Measurements from ENCODE around the gene AXDND1. TPM values are rescaled to one million over a fixed set of nuclear protein-coding genes. Genes with fewer than 3 reads are reported as not detected.

Gene AXDND1
- polyA plus RNA-seq, 1 of the 3 experiments (the other 2 are of a cell fraction) = 0.16 TPM

GRCh38 chr1:179325836-179326235, 39.9 kb upstream of the AXDND1 start:
- TF ChIP-seq FOXJ3 (CRISPR knock-in tag; IDR thresholded peaks at IDR 0.05) (no peak), MEF2A (IDR thresholded peaks at IDR 0.05; ENCODE audit: borderline replicate concordance, low read depth) (no peak), FOSL2 (IDR thresholded peaks at IDR 0.05; ENCODE audit: borderline replicate concordance, low read depth) (no peak), ELF1 (IDR thresholded peaks at IDR 0.05) (no peak), RCOR1 (IDR thresholded peaks at IDR 0.05; ENCODE audit: low read length) (no peak), NRF1 (IDR thresholded peaks at IDR 0.05; ENCODE audit: low read depth, low read length) (no peak), RAD21 (IDR thresholded peaks at IDR 0.05; ENCODE audit: low read length) (no peak), MAX (IDR thresholded peaks at IDR 0.05; ENCODE audit: low read depth) (no peak), IRF3 (IDR thresholded peaks at IDR 0.05; ENCODE audit: low read depth, low read length) (no peak), NFIC (IDR thresholded peaks at IDR 0.05; ENCODE audit: borderline replicate concordance) (no peak), TCF12 (IDR thresholded peaks at IDR 0.05) (no peak), USF2 (IDR thresholded peaks at IDR 0.05; ENCODE audit: borderline replicate concordance, low read depth, low read length) (no peak), JUND (IDR thresholded peaks at IDR 0.05) (no peak), SIN3A (IDR thresholded peaks at IDR 0.05; ENCODE audit: borderline replicate concordance, low read depth, low read length) (no peak), TEAD4 (IDR thresholded peaks at IDR 0.05; ENCODE audit: borderline replicate concordance, insufficient read depth) (no peak), SMC3 (IDR thresholded peaks at IDR 0.05; ENCODE audit: low read depth, low read length) (no peak), TAF1 (IDR thresholded peaks at IDR 0.05; ENCODE audit: borderline replicate concordance, low read depth, low read length) (no peak), POLR2AphosphoS5 (IDR thresholded peaks at IDR 0.05; ENCODE audit: low read depth, low read length) (no peak)
- Histone ChIP-seq H3K36me3 (replicated peaks in 1 of 2; ENCODE audit: control insufficient read depth in 1 of 2, insufficient read depth in 2 of 2, low read length in 1 of 2) (peaks cover 8 to 37% of the 10 kb centered on the region in 2 experiments), H3K27ac (ENCODE audit: low read depth in 2 of 2, low read length in 1 of 2) (no peak overlapping the region), H3K4me2 (no peak overlapping the region), H3K9ac (no peak overlapping the region), H2AFZ (ENCODE audit: low read depth) (no peak overlapping the region), H4K20me1 (ENCODE audit: insufficient read depth) (no peaks in the 10 kb centered on the region), H3F3A (replicated peaks; ENCODE audit: insufficient read depth) (no peaks in the 10 kb centered on the region), H3K9me3 (peaks cover 6% of the 10 kb centered on the region; the same call in 1 of the 2 replicates), H3K27me3 (ENCODE audit: insufficient read depth) (no peaks in the 10 kb centered on the region), H3K79me2 (ENCODE audit: insufficient read depth) (peaks cover 26% of the 10 kb centered on the region; the same call in 1 of the 2 replicates), H3K9me2 (no peaks in the 10 kb centered on the region), H3K4me1 (ENCODE audit: control insufficient read depth in 1 of 2, insufficient read depth in 2 of 2, low read depth in 1 of 2, low read length in 1 of 2) (no peaks in the 10 kb centered on the region), H3K4me3 (ENCODE audit: low read depth in 2 of 2, low read length in 1 of 2) (no peak overlapping the region)
- ChIA-PET POLR2A (no interaction called here), CTCF (interaction anchor here (1.4 kb wide), 1 partner anchor 23 kb away, joined by 3 read pairs; no protein-coding TSS in a partner anchor)
- DNase-seq = no peak
- 91% methylated on average over 2 of the region's 2 CpGs for WGBS (ENCODE audit: low lambda C conversion rate)

GRCh38 chr1:179326746-179327145, 39.0 kb upstream of the AXDND1 start:
- Histone ChIP-seq H3K36me3 (replicated peaks in 1 of 2; ENCODE audit: control insufficient read depth in 1 of 2, insufficient read depth in 2 of 2, low read length in 1 of 2) (peaks cover 8 to 28% of the 10 kb centered on the region in 2 experiments), H2AFZ (ENCODE audit: low read depth) (no peak overlapping the region), H4K20me1 (ENCODE audit: insufficient read depth) (no peaks in the 10 kb centered on the region), H3K27me3 (ENCODE audit: insufficient read depth) (no peaks in the 10 kb centered on the region), H3K4me3 (ENCODE audit: low read depth in 2 of 2, low read length in 1 of 2) (no peak overlapping the region), H3K9me3 (0 out of 2 replicates have a peak, but pooled peaks cover under 1% of the 10 kb centered on the region), H3K9ac (no peak overlapping the region), H3F3A (replicated peaks; ENCODE audit: insufficient read depth) (no peaks in the 10 kb centered on the region), H3K9me2 (no peaks in the 10 kb centered on the region), H3K27ac (ENCODE audit: low read depth in 2 of 2, low read length in 1 of 2) (no peak overlapping the region), H3K4me2 (no peak overlapping the region), H3K4me1 (ENCODE audit: control insufficient read depth in 1 of 2, insufficient read depth in 2 of 2, low read depth in 1 of 2, low read length in 1 of 2) (no peaks in the 10 kb centered on the region; a peak in 1 of 4 replicates), H3K79me2 (ENCODE audit: insufficient read depth) (peaks cover 18% of the 10 kb centered on the region; the same call in 1 of the 2 replicates)
- ChIA-PET CTCF (interaction anchor here (1.4 kb wide), 1 partner anchor 24 kb away, joined by 3 read pairs; no protein-coding TSS in a partner anchor), POLR2A (no interaction called here)
- WGBS (ENCODE audit: low lambda C conversion rate) = 98% methylated on average over 3 of the region's 3 CpGs
- no peak for DNase-seq
- TF ChIP-seq ZBTB33 (IDR thresholded peaks at IDR 0.05; ENCODE audit: borderline replicate concordance, low read depth) = no peak
- TF ChIP-seq FOXJ3 (CRISPR knock-in tag; IDR thresholded peaks at IDR 0.05) = no peak
- no peak for TF ChIP-seq SMC3 (IDR thresholded peaks at IDR 0.05; ENCODE audit: low read depth, low read length)
- TF ChIP-seq TEAD4 (IDR thresholded peaks at IDR 0.05; ENCODE audit: borderline replicate concordance, insufficient read depth) = no peak
- no peak for TF ChIP-seq FOSL2 (IDR thresholded peaks at IDR 0.05; ENCODE audit: borderline replicate concordance, low read depth)
- TF ChIP-seq NFIC (IDR thresholded peaks at IDR 0.05; ENCODE audit: borderline replicate concordance) = no peak
- TF ChIP-seq REST (IDR thresholded peaks at IDR 0.05; ENCODE audit: low read depth, low read length) = no peak
- TF ChIP-seq GATA2 (CRISPR knock-in tag; IDR thresholded peaks at IDR 0.05) = no peak
- no peak for TF ChIP-seq JUND (IDR thresholded peaks at IDR 0.05)

Measured in SK-N-SH (cell line).